ENCODE measurements around the gene PCP2.

Gene PCP2

DNA sequence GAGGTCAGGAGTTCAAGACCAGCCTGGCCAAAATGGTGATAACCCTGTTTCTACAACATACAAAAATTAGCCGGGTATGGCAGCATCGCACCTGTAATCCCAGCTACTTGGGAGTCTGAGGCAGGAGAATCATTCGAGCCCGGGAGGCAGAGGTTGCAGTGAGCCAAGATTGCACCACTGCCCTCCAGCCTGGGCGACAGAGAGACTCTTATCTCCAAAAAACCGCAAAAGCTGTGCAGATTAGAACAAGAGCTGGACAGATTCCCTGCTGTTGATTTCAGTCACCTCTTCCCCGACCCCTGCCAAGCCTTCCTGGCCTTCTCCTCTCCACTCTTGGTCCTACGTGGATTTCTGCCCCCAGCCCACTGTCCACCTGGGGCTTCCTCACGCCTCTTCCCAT lies 29.6 kb downstream of the PCP2 start:
- 89 to 94% methylated on average over 8 to 9 of the region's 9 CpGs for WGBS, 2 experiments (ENCODE audit: insufficient coverage in 2 of 2)
- Histone ChIP-seq H3K9me3 (ENCODE audit: control insufficient read depth, low read length) (no peaks in the 10 kb centered on the region), H3K36me3 (ENCODE audit: control insufficient read depth, insufficient read depth, low read length) (no peaks in the 10 kb centered on the region), H3K27ac (ENCODE audit: low read depth, low read length, severe bottlenecking) (no peak overlapping the region), H3K4me3 (ENCODE audit: extremely low read depth, insufficient read depth, low read length, poor library complexity, severe bottlenecking) (no peak overlapping the region), H3K4me1 (ENCODE audit: control insufficient read depth, insufficient read depth, low read length, poor library complexity, severe bottlenecking) (no peaks in the 10 kb centered on the region)

DNA sequence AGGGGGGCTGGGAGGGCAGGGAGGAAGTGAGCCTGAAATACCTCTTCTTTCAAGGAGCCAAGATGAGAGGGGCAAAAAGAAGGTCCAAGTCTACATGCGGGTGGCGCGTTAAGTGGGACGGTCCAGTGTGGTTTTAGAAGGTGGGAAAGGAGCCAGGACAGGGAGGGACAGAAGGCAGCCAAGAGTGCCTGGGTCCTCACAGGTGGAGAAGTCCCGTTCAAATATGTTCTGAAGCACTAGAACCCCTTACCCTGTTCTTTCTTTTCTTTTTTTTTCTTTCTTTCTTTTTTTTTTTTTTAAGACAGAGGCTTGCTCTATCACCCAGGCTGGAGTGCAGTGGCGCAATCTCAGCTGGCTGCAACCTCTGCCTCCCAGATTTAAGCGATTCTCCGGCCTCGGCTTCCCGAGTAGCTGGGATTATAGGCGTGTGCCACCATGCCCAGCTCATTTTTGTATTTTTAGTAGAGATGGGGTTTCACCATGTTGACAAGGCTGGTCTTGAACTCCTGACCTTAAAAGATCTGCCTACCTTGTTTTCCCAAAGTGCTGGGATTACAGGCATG lies 30.5 kb downstream of the PCP2 start:
- H3K4me3 ChIP-seq (ENCODE audit: extremely low read depth, insufficient read depth, low read length, poor library complexity, severe bottlenecking) = no peak overlapping the region
- 89 to 91% methylated on average over 7 to 9 of the region's 11 CpGs for WGBS, 2 experiments (ENCODE audit: insufficient coverage in 2 of 2)
- H3K9me3 ChIP-seq (ENCODE audit: control insufficient read depth, low read length) = no peaks in the 10 kb centered on the region
- no peak overlapping the region for H3K27ac ChIP-seq (ENCODE audit: low read depth, low read length, severe bottlenecking)
- no peaks in the 10 kb centered on the region for H3K4me1 ChIP-seq (ENCODE audit: control insufficient read depth, insufficient read depth, low read length, poor library complexity, severe bottlenecking)
- H3K36me3 ChIP-seq (ENCODE audit: control insufficient read depth, insufficient read depth, low read length) = no peaks in the 10 kb centered on the region

DNA sequence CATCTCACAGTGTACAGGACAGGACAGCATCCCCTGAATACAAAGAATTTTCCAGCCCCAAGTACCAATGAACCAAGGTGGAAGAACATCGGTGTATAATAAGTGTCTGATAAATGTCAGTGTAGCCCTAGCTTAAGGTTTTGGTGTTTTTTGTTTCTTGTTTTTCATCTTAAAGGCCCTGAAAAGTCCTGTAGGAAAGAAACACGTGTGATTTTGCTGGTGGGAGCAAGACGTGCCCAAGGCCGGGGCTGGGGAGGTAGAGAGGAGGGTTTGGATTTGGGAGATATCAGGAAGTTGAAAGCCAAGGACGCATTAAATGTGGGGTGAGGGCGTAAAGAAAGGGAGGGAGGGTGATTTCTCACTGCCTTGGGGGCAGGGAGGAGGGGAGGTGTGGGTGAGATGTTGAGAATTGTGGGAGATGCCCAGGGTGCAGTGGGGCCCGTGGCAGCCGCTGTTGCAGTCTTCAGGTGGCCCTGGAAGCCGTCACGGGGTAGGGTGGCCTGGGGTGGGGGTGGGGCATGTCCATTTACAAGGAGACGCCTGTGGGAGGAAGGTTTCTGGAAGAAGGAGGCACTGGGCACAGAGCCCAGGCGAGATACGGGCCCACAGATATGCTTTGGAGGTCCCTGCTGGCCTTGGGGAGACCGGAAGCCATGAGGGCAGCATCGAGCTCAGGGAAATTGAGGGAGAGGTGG lies 31.1 kb downstream of the PCP2 start:
- Histone ChIP-seq H3K36me3 (ENCODE audit: control insufficient read depth, insufficient read depth, low read length) (no peaks in the 10 kb centered on the region), H3K27ac (ENCODE audit: low read depth, low read length, severe bottlenecking) (no peak overlapping the region), H3K4me1 (ENCODE audit: control insufficient read depth, insufficient read depth, low read length, poor library complexity, severe bottlenecking) (no peaks in the 10 kb centered on the region), H3K9me3 (ENCODE audit: control insufficient read depth, low read length) (no peaks in the 10 kb centered on the region), H3K4me3 (ENCODE audit: extremely low read depth, insufficient read depth, low read length, poor library complexity, severe bottlenecking) (no peak overlapping the region)
- WGBS, 2 experiments (ENCODE audit: insufficient coverage in 2 of 2) = 70 to 76% methylated on average over 13 of the region's 15 CpGs

DNA sequence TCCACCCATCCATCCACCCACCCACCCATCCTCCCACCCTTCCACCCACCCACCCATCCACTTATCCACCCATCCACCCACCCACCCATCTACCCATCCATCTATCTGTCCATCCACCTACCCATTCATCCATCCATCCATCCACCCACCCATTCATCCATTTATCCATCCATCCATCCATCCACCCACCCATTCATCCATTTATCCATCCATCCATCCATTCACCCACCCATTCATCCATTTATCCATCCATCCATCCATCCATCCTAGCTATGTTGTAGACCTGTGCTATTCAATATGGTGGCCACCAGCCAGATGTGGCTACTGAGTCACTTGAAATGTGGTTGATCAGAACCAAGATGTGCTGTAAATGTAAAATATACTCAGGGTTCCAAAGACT lies 32.8 kb downstream of the PCP2 start:
- Histone ChIP-seq H3K4me1 (ENCODE audit: control insufficient read depth, insufficient read depth, low read length, poor library complexity, severe bottlenecking) (no peaks in the 10 kb centered on the region), H3K9me3 (ENCODE audit: control insufficient read depth, low read length) (no peaks in the 10 kb centered on the region), H3K27ac (ENCODE audit: low read depth, low read length, severe bottlenecking) (no peak overlapping the region), H3K4me3 (ENCODE audit: extremely low read depth, insufficient read depth, low read length, poor library complexity, severe bottlenecking) (no peak overlapping the region), H3K36me3 (ENCODE audit: control insufficient read depth, insufficient read depth, low read length) (no peaks in the 10 kb centered on the region)

DNA sequence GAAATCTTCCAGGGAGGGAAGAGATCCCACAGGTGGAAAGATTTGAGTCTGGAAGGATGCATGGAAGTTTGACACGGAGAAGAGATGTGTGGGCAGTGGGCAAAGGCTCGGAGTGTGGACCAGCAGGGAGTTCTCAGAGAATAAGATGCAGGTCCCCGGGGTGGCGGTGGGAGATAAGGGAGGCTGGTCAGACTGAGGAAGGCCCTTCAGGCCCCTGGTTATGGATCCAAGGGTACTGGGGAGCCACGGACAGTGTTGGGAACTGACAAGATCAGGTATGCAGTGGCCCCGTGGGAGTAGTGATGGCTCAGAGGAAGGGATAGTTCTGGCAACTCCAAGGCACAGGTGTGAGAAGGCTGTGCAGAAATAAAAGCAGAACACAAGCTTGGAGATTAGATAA lies 35.3 kb downstream of the PCP2 start:
- no peaks in the 10 kb centered on the region for H3K4me1 ChIP-seq (ENCODE audit: control insufficient read depth, insufficient read depth, low read length, poor library complexity, severe bottlenecking)
- no peaks in the 10 kb centered on the region for H3K9me3 ChIP-seq (ENCODE audit: control insufficient read depth, low read length)
- WGBS, 2 experiments (ENCODE audit: insufficient coverage in 2 of 2) = 73 to 85% methylated on average over 6 of the region's 6 CpGs
- H3K36me3 ChIP-seq (ENCODE audit: control insufficient read depth, insufficient read depth, low read length) = no peaks in the 10 kb centered on the region
- H3K27ac ChIP-seq (ENCODE audit: low read depth, low read length, severe bottlenecking) = no peak overlapping the region
- no peak overlapping the region for H3K4me3 ChIP-seq (ENCODE audit: extremely low read depth, insufficient read depth, low read length, poor library complexity, severe bottlenecking)

DNA sequence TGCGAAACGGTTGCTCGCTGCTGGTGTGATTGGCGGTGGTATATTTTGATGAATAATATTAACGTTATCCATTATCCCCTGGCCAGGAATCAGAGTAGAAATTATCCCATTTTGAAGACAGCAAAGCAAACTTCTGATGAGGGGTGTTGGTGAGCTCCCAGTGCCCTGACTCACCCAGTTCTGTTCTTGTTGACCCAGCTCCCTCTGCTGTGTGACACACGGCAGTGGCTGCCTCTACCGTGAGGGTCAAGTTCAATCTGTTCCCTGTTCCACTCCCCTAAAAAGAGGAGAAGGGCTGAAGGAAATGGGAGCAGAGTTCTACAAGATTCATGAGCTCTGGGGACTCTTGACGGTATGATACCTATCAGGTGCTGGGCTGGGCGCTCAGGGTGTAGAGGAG lies 35.8 kb downstream of the PCP2 start:
- H3K36me3 ChIP-seq (ENCODE audit: control insufficient read depth, insufficient read depth, low read length) = no peaks in the 10 kb centered on the region
- H3K4me3 ChIP-seq (ENCODE audit: extremely low read depth, insufficient read depth, low read length, poor library complexity, severe bottlenecking) = no peak overlapping the region
- WGBS, 2 experiments (ENCODE audit: insufficient coverage in 2 of 2) = 56 to 64% methylated on average over 4 to 5 of the region's 9 CpGs

DNA sequence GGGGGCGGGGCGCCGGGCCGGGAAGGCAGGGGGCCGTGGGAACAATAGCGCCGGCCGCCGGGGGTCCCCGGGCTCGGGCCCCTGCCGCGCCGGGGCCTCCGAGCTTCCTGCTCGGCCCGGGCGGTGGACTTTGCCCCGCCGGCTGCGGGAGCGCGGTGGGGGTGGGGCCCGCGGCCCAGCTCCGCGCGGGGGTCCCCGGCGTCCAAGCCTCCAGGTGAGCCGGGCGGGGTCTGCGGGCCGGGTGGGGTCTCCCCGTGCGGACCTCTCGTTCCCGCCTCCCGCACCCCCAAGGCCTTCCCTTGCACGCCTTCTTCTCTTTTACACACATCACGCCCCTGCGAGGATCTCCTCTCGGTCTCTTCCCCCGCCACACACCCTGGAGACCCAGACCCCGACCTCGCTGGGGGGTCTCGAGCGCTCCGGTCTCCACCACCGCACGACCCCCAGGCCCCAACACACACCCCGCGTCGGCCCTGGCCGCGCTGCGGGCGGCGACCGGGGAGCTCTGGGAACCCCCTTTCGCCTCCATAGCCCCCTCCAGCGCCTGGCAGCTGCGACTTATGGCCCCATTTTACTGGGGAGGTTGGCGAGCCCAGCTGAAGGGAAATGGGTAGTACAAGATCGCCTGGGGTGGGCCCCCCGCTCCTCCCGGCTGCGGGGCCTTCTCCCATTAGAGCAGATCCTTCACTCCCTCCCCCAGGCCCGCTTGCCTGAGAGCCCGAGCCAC lies 37.1 kb downstream of the PCP2 start:
- Histone ChIP-seq H3K9me3 (ENCODE audit: control insufficient read depth, low read length) (no peaks in the 10 kb centered on the region), H3K27ac (ENCODE audit: low read depth, low read length, severe bottlenecking) (no peak overlapping the region), H3K4me3 (ENCODE audit: extremely low read depth, insufficient read depth, low read length, poor library complexity, severe bottlenecking) (peak overlapping the region; percentile 24), H3K36me3 (ENCODE audit: control insufficient read depth, insufficient read depth, low read length) (no peaks in the 10 kb centered on the region), H3K4me1 (ENCODE audit: control insufficient read depth, insufficient read depth, low read length, poor library complexity, severe bottlenecking) (no peaks in the 10 kb centered on the region)
- 3 to 7% methylated on average over 42 to 52 of the region's 70 CpGs for WGBS, 2 experiments (ENCODE audit: insufficient coverage in 2 of 2)

More for the DNA sequence above, 35.8 kb downstream of the PCP2 start:
- Histone ChIP-seq H3K4me1 (ENCODE audit: control insufficient read depth, insufficient read depth, low read length, poor library complexity, severe bottlenecking) (no peaks in the 10 kb centered on the region), H3K27ac (ENCODE audit: low read depth, low read length, severe bottlenecking) (no peak overlapping the region), H3K9me3 (ENCODE audit: control insufficient read depth, low read length) (no peaks in the 10 kb centered on the region)

DNA sequence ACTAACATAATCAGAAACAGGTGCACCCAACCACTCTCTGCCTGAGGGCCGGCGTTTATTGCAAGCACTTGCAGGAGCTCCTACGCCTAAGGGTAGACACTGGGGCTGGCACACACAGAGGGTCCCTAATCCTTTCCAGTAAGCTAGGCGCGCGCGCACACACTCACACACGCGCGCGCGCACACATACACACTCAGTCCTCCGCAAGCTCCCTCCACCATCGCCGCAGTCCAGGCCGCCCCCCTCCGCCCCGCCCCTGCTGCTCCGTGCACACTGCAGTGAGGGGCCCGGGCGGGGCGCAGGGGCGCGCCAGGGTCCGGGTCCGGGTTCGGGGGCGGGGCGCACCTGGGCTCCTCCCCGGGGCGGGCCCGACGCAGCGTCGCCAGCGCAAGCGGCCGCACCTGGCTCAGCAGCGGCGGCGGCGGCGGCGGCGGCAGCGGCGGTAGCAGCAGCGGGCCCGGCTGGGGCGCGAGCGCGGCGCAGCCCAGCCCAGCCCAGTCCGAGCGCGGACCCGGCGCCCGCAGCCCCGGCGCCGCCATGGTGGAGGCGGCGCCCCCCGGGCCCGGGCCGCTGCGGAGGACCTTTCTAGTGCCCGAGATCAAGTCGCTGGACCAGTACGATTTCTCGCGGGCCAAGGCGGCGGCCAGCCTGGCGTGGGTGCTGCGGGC lies 37.9 kb downstream of the PCP2 start, which contains the start of gene CAMSAP3:
TSS of gene CAMSAP3 (plus strand) at position 398 of the 668 bp plus-strand sequence. CDS start at position 538, 140 bp downstream.
- Histone ChIP-seq H3K4me1 (ENCODE audit: control insufficient read depth, insufficient read depth, low read length, poor library complexity, severe bottlenecking) (no peaks in the 10 kb centered on the region), H3K27ac (ENCODE audit: low read depth, low read length, severe bottlenecking) (no peak within 1 kb of the TSS), H3K36me3 (ENCODE audit: control insufficient read depth, insufficient read depth, low read length) (no peaks in the 10 kb centered on the region), H3K4me3 (ENCODE audit: extremely low read depth, insufficient read depth, low read length, poor library complexity, severe bottlenecking) (peak within 1 kb of the TSS; percentile 35), H3K9me3 (ENCODE audit: control insufficient read depth, low read length) (no peaks in the 10 kb centered on the region)
- WGBS, 2 experiments (ENCODE audit: insufficient coverage in 2 of 2) = 0 to 1% methylated on average over 40 to 52 of the region's 78 CpGs

DNA sequence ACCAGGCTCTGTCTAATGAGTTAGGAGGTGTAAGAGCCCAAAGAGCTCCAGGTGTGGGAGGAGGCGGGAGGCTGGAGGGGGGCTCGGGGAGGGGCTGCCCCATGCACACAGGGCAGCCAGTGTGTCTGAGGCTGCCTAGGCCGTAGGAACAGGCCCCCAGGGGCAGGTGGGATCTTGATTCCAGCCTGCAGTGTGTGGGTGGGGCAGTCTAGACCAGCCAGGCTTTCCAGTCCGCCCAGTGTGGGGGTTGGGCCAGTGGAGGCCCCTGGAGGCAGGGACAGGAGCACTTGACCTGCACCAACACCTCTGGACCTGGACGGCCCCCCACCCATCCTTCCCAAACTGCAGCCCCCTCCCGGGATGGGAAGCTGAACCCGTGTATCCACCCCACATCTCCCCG lies 43.3 kb downstream of the PCP2 start:
- no peaks in the 10 kb centered on the region for H3K36me3 ChIP-seq (ENCODE audit: control insufficient read depth, insufficient read depth, low read length)
- no peaks in the 10 kb centered on the region for H3K9me3 ChIP-seq (ENCODE audit: control insufficient read depth, low read length)
- WGBS, 2 experiments (ENCODE audit: insufficient coverage in 2 of 2) = 67 to 72% methylated on average over 4 to 7 of the region's 8 CpGs
- H3K4me3 ChIP-seq (ENCODE audit: extremely low read depth, insufficient read depth, low read length, poor library complexity, severe bottlenecking) = no peak overlapping the region
- no peak overlapping the region for H3K27ac ChIP-seq (ENCODE audit: low read depth, low read length, severe bottlenecking)
- H3K4me1 ChIP-seq (ENCODE audit: control insufficient read depth, insufficient read depth, low read length, poor library complexity, severe bottlenecking) = no peaks in the 10 kb centered on the region

DNA sequence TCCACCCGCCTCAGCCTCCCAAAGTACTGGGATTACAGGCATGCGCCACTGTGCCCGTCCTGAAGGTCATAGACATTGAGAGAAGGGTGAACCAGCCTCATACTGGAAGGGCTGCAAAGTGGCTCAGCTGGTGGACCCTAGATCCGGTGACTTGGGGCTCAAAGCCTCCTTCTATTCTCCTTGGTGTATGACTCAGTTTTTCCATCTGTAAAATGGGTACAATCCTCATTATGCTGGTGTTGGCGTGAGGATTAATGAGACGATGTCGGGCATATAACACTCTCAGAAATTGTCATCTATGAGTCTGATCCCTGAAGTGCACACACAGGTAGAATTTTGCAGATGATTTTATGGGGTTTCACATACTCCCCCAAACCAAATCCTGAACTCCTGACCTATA lies 43.7 kb downstream of the PCP2 start:
- 87 to 94% methylated on average over 4 to 6 of the region's 7 CpGs for WGBS, 2 experiments (ENCODE audit: insufficient coverage in 2 of 2)
- H3K4me1 ChIP-seq (ENCODE audit: control insufficient read depth, insufficient read depth, low read length, poor library complexity, severe bottlenecking) = no peaks in the 10 kb centered on the region
- H3K27ac ChIP-seq (ENCODE audit: low read depth, low read length, severe bottlenecking) = no peak overlapping the region
- H3K9me3 ChIP-seq (ENCODE audit: control insufficient read depth, low read length) = no peaks in the 10 kb centered on the region
- no peak overlapping the region for H3K4me3 ChIP-seq (ENCODE audit: extremely low read depth, insufficient read depth, low read length, poor library complexity, severe bottlenecking)
- no peaks in the 10 kb centered on the region for H3K36me3 ChIP-seq (ENCODE audit: control insufficient read depth, insufficient read depth, low read length)
